Gastroesophageal sphincter (tissue), 4 donors: ENCODE results near the gene FAM149B1. TPM values are rescaled to one million over a fixed set of nuclear protein-coding genes. Genes with fewer than 3 reads are reported as not detected.

ENCODE experiments used
- ATAC-seq: fragments of 150-250 bp; one replicate; pipeline ENCODE4 v1.9.1; 2016; ENCODE audit warnings: mild to moderate bottlenecking, moderate library complexity
- H3K27ac ChIP-seq, 4 donors: fragments of 200-600 bp; sonication (generic) in 3 of 4; 1 replicate in 3 of 4; 2 replicates in 1 of 4; pipeline ENCODE4 v1.5.1; 2016 to 2019
- H3K27me3 ChIP-seq: fragments of 200-600 bp; sonication (generic); one replicate; pipeline ENCODE4 v1.5.1; 2019
- H3K36me3 ChIP-seq, 2 donors: fragments of 200-600 bp; sonication (generic); one replicate each; pipeline ENCODE4 v1.5.1; 2019; ENCODE audit warnings: control low read depth in 1 of 2
- H3K4me1 ChIP-seq, 3 donors: fragments of 200-600 bp; sonication (generic); 1 replicate in 2 of 3; 2 replicates in 1 of 3; pipeline ENCODE4 v1.5.1; 2016 to 2019; ENCODE audit warnings: control low read depth in 2 of 3
- H3K4me3 ChIP-seq, 2 donors: fragments of 200-600 bp; sonication (generic); one replicate each; pipeline ENCODE4 v1.5.1; 2019; ENCODE audit warnings: mild to moderate bottlenecking in 1 of 2, moderate library complexity in 1 of 2
- H3K9me3 ChIP-seq, 3 donors: fragments of 200-600 bp; sonication (generic); one replicate each; pipeline ENCODE4 v1.5.1; 2017 to 2019; ENCODE audit warnings: control low read depth in 2 of 3
- CTCF ChIP-seq, 4 experiments: fragments of 200-600 bp in 2 of 4; fragments of 450-650 bp in 2 of 4; sonication (generic) in 1 of 4; IDR thresholded peaks; one replicate each; pipeline ENCODE4 v1.5.1; 2017 to 2019; ENCODE audit warnings: antibody characterized with exemption in 4 of 4, mild to moderate bottlenecking in 2 of 4, moderate library complexity in 2 of 4
- EP300 ChIP-seq: sonication (generic); formaldehyde crosslinking; IDR thresholded peaks from one replicate; pipeline ENCODE4 v1.6.1; 2017; ENCODE audit warnings: antibody characterized with exemption, mild to moderate bottlenecking
- POLR2A ChIP-seq, 2 donors: fragments of 450-650 bp; IDR thresholded peaks; one replicate each; pipeline ENCODE4 v1.6.1; 2017; ENCODE audit warnings: antibody characterized with exemption in 2 of 2, mild to moderate bottlenecking in 2 of 2, moderate library complexity in 1 of 2
- POLR2AphosphoS5 ChIP-seq: sonication (generic); formaldehyde crosslinking; IDR thresholded peaks from one replicate; pipeline ENCODE4 v1.6.1; 2017; ENCODE audit warnings: antibody characterized with exemption
- WGBS, 2 donors: methylation state at CpG; one replicate each; pipeline ENCODE4 v1.1.5; 2018; ENCODE audit warnings: low coverage in 1 of 2; 5-methylcytosine and 5-hydroxymethylcytosine counted together
- total RNA-seq, 4 donors: library from RNA; depleted of rRNA; stranded (reverse); fragments of >200 nt; gene quantifications; one replicate each; pipeline ENCODE4 v1.1.0, GENCODE V29; 2016

FAM149B1 gene
- total RNA-seq, 4 donors from 2014 or later, result 10.9 to 16.2 (median 15.2) TPM

GRCh38 chr10:73152009-73152408, 15.9 kb upstream of the FAM149B1 start:
- Histone ChIP-seq H3K36me3 (peaks cover 0 to 97% of the 10 kb centered on the region in 2 donors), H3K9me3 (no peaks in the 10 kb centered on the region), H3K4me3 (no peak overlapping the region), H3K4me1 (no peaks in the 10 kb centered on the region), H3K27me3 (no peaks in the 10 kb centered on the region), H3K27ac (no peak overlapping the region)
- TF ChIP-seq POLR2AphosphoS5, result no peak
- no peak for TF ChIP-seq EP300
- no peak for TF ChIP-seq CTCF (IDR thresholded peaks at IDR 0.05)
- TF ChIP-seq POLR2A (IDR thresholded peaks at IDR 0.05), result no peak
- 95 to 97% methylated on average over 3 of the region's 3 CpGs for WGBS, 2 donors
- ATAC-seq, result no peak

GRCh38 chr10:73156054-73156453, 11.9 kb upstream of the FAM149B1 start:
- Histone ChIP-seq H3K36me3 (peaks cover 0 to 88% of the 10 kb centered on the region in 2 donors), H3K4me3 (no peak overlapping the region), H3K4me1 (peaks cover 0 to 17% (median 0%) of the 10 kb centered on the region in 3 donors), H3K27ac (no peak overlapping the region), H3K27me3 (no peaks in the 10 kb centered on the region), H3K9me3 (no peaks in the 10 kb centered on the region)
- no peak for ATAC-seq
- 73 to 76% methylated on average over 3 of the region's 3 CpGs for WGBS, 2 donors
- no peak for TF ChIP-seq POLR2A (IDR thresholded peaks at IDR 0.05)
- no peak for TF ChIP-seq POLR2AphosphoS5
- TF ChIP-seq EP300, result no peak
- TF ChIP-seq CTCF (IDR thresholded peaks at IDR 0.05), result no peak

- TF ChIP-seq CTCF (IDR thresholded peaks at IDR 0.05) (peak; percentile 67 to 76 (median 72)), EP300 (no peak)
- Histone ChIP-seq H3K36me3 (peaks cover 0 to 83% of the 10 kb centered on the region in 2 donors), H3K27me3 (no peaks in the 10 kb centered on the region), H3K9me3 (no peaks in the 10 kb centered on the region), H3K27ac (no peak overlapping the region), H3K4me3 (no peak overlapping the region), H3K4me1 (peaks cover 0 to 46% (median 7%) of the 10 kb centered on the region in 3 donors)
- WGBS, 2 donors, result 2 to 10% methylated on average over 5 of the region's 5 CpGs
- no peak for ATAC-seq
Observed at GRCh38 chr10:73159038-73159648, 8.8 kb upstream of the FAM149B1 start.

GRCh38 chr10:73161079-73161478, 6.8 kb upstream of the FAM149B1 start:
- no peaks in the 10 kb centered on the region for H3K27me3 ChIP-seq
- WGBS, 2 donors, result 88 to 93% methylated on average over 1 of the region's 1 CpG
- TF ChIP-seq EP300, result no peak
- no peak for TF ChIP-seq POLR2AphosphoS5
- TF ChIP-seq POLR2A (IDR thresholded peaks at IDR 0.05), result no peak
- TF ChIP-seq CTCF (IDR thresholded peaks at IDR 0.05), result no peak
- no peaks in the 10 kb centered on the region for H3K9me3 ChIP-seq
- peaks cover 0 to 65% (median 7%) of the 10 kb centered on the region in 3 donors for H3K4me1 ChIP-seq
- ATAC-seq, result no peak
- H3K27ac ChIP-seq, result no peak overlapping the region
- peaks cover 0 to 64% of the 10 kb centered on the region in 2 donors for H3K36me3 ChIP-seq
- no peak overlapping the region for H3K4me3 ChIP-seq

- Histone ChIP-seq H3K9me3 (no peaks in the 10 kb centered on the region), H3K4me1 (peaks cover 0 to 71% (median 7%) of the 10 kb centered on the region in 3 donors), H3K36me3 (peaks cover 0 to 58% of the 10 kb centered on the region in 2 donors), H3K4me3 (no peak overlapping the region), H3K27ac (no peak overlapping the region), H3K27me3 (no peaks in the 10 kb centered on the region)
- ATAC-seq, result no peak
- no peak for TF ChIP-seq POLR2AphosphoS5
- no peak for TF ChIP-seq EP300
- TF ChIP-seq POLR2A (IDR thresholded peaks at IDR 0.05), result no peak
- no peak for TF ChIP-seq CTCF (IDR thresholded peaks at IDR 0.05)
- WGBS, 2 donors, result 94% methylated on average over 2 to 3 of the region's 3 CpGs
Observed at GRCh38 chr10:73161662-73162061, 6.3 kb upstream of the FAM149B1 start.
